Stomach (tissue), 4 donors: ENCODE measurements around the gene CCL21.

Experiments used
- CTCF ChIP-seq, 7 experiments: fragments of 450-650 bp in 4 of 7; fragments of 200-600 bp in 3 of 7; sonication (generic) in 3 of 7; IDR thresholded peaks; one replicate each; pipeline ENCODE4 v1.5.1; 2016 to 2019; ENCODE audit warnings: antibody characterized with exemption in 7 of 7, control low read depth in 2 of 7, mild to moderate bottlenecking in 1 of 7
- POLR2A ChIP-seq, 4 donors: fragments of 450-650 bp; IDR thresholded peaks; one replicate each; pipeline ENCODE4 v1.6.1; 2016; ENCODE audit warnings: antibody characterized with exemption in 4 of 4, control low read depth in 2 of 4, mild to moderate bottlenecking in 1 of 4, moderate library complexity in 1 of 4

- TF ChIP-seq CTCF (IDR thresholded peaks at IDR 0.05) (no peak), POLR2A (IDR thresholded peaks at IDR 0.05) (no peak)
Observed at GRCh38 chr9:34669809-34670562, 40.0 kb downstream of the CCL21 start.
